CD4-positive, alpha-beta memory T cell (primary cell): Measurements from ENCODE around the gene SC5D. TPM values are rescaled to one million over a fixed set of nuclear protein-coding genes. Genes with fewer than 3 reads are reported as not detected.

Source experiments
- CTCF ChIA-PET: fragments of 350-600 bp; sonication (Branson Sonifier 250); formaldehyde crosslinking; loops from one replicate; lab custom pipeline; 2021; ENCODE audit warnings: inconsistent platforms; ENCODE audit not compliant: partially characterized antibody; lab: Charles Lee
- POLR2A ChIA-PET: fragments of 350-600 bp; sonication (Branson Sonifier 250); formaldehyde crosslinking; loops from one replicate; lab custom pipeline; 2021; ENCODE audit not compliant: partially characterized antibody; lab: Charles Lee
- DNase-seq, 5 donors: peaks; one replicate each; pipeline versions ENCODE4 v3.0.0 to v3.0.0-alpha.2; 2020 to 2022; ENCODE audit warnings: mixed read lengths in 1 of 5
- H3K27ac ChIP-seq: one replicate; pipeline ENCODE4 v1.7.0; 2013; ENCODE audit warnings: low read depth, low read length
- H3K27me3 ChIP-seq: 2 replicates; pipeline ENCODE4 v1.7.0; 2013; ENCODE audit warnings: mild to moderate bottlenecking, low read length, moderate library complexity; ENCODE audit not compliant: insufficient read depth
- H3K36me3 ChIP-seq: 2 replicates; pipeline ENCODE4 v1.7.0; 2013; ENCODE audit warnings: mild to moderate bottlenecking, low read length, moderate library complexity; ENCODE audit not compliant: insufficient read depth
- H3K4me1 ChIP-seq: 2 replicates; pipeline ENCODE4 v1.7.0; 2013; ENCODE audit warnings: mild to moderate bottlenecking, low read length, moderate library complexity; ENCODE audit not compliant: insufficient read depth
- H3K4me3 ChIP-seq, 2 donors: one replicate each; pipeline ENCODE4 v1.7.0; 2013; ENCODE audit warnings: low read length in 2 of 2, mild to moderate bottlenecking in 1 of 2
- H3K9me3 ChIP-seq, 2 donors: one replicate each; pipeline ENCODE4 v1.7.0; 2013; ENCODE audit warnings: low read length in 2 of 2, control low read depth in 1 of 2; ENCODE audit not compliant: control insufficient read depth in 1 of 2
- H3K27ac Mint-ChIP-seq, 7 donors: one replicate each; pipeline ENCODE4 v1.8.0; 2020 to 2021; ENCODE audit warnings: mixed read lengths in 7 of 7, mild to moderate bottlenecking in 6 of 7, inconsistent platforms in 3 of 7, moderate library complexity in 3 of 7
- H3K27me3 Mint-ChIP-seq, 2 donors: one replicate each; pipeline ENCODE4 v1.8.0; 2020 to 2021; ENCODE audit warnings: mixed read lengths in 2 of 2
- H3K36me3 Mint-ChIP-seq, 2 donors: one replicate each; pipeline ENCODE4 v1.8.0; 2020 to 2021; ENCODE audit warnings: mixed read lengths in 2 of 2, inconsistent platforms in 1 of 2, mild to moderate bottlenecking in 1 of 2
- H3K4me1 Mint-ChIP-seq, 4 donors: one replicate each; pipeline ENCODE4 v1.8.0; 2020 to 2021; ENCODE audit warnings: mixed read lengths in 4 of 4, mild to moderate bottlenecking in 1 of 4
- H3K4me3 Mint-ChIP-seq, 8 donors: one replicate each; pipeline ENCODE4 v1.8.0; 2020 to 2021; ENCODE audit warnings: mixed read lengths in 8 of 8, mild to moderate bottlenecking in 7 of 8, moderate library complexity in 6 of 8, inconsistent platforms in 3 of 8
- H3K9me3 Mint-ChIP-seq, 8 donors: one replicate each; pipeline ENCODE4 v1.8.0; 2020 to 2021; ENCODE audit warnings: mixed read lengths in 8 of 8, mild to moderate bottlenecking in 5 of 8, inconsistent platforms in 3 of 8, moderate library complexity in 1 of 8
- intact Hi-C: fragments of 100-400 bp; cut with micrococcal nuclease; formaldehyde crosslinking; loops from one replicate; pipeline ENCODE4 v1.15.1; 2023
- polyA plus RNA-seq, 2 donors: library from polyadenylated mRNA; unstranded; fragments of 300-500 nt; fragmentation: Illumina TruSeq; gene quantifications; one replicate each; pipeline ENCODE4 v1.2.3, GENCODE V29; 2021
- total RNA-seq, 2 experiments: library from RNA; stranded (reverse); gene quantifications; one replicate each; pipeline ENCODE4 v1.2.3, GENCODE V29; 2021

The SC5D gene
- total RNA-seq: 10 to 100 TPM; 27.4 to 28.7 TPM
- polyA plus RNA-seq: 10 to 100 TPM in 1 of 2 donors, 1 to 10 TPM in 1; 8.2 to 16.5 TPM

GRCh38 chr11:121292495-121293287 is at the start of gene SC5D:
SC5D (plus strand) TSS chr11:121292771; CDS start chr11:121303376, 10,605 bp downstream.
- H3K36me3 Mint-ChIP-seq: peaks cover 5 to 16% of the 10 kb centered on the region in 2 donors
- intact Hi-C loops: loop anchor here (1.0 kb wide), 1 partner anchor 43 kb away; no protein-coding TSS in a partner anchor
- POLR2A ChIA-PET: interaction anchor here (0.8 to 2.4 kb wide), 20 partner anchors 10 to 1770 kb away, joined by 3 to 34 read pairs (median 3); partner anchors contain the start of genes HSPA8, SORL1 and SORL1-AS1

GRCh38 chr11:121244884-121245283 is 47.7 kb upstream of the SC5D start:
- intact Hi-C loops: no loop called here
- Mint-ChIP-seq H3K27me3 (peaks cover 0 to 7% of the 10 kb centered on the region in 2 donors), H3K4me1 (peaks cover 0 to 4% (median 1%) of the 10 kb centered on the region in 4 donors), H3K9me3 (peaks cover 0 to 2% (median 0%) of the 10 kb centered on the region in 8 donors), H3K4me3 (no peak overlapping the region), H3K27ac (no peak overlapping the region), H3K36me3 (no peaks in the 10 kb centered on the region)
- POLR2A ChIA-PET: no interaction called here
- Histone ChIP-seq H3K27ac (no peak overlapping the region), H3K36me3 (no peaks in the 10 kb centered on the region), H3K4me1 (no peaks in the 10 kb centered on the region), H3K9me3 (no peaks in the 10 kb centered on the region), H3K4me3 (no peak overlapping the region), H3K27me3 (no peaks in the 10 kb centered on the region)
- DNase-seq: no peak
- CTCF ChIA-PET: interaction anchor here (0.7 to 1.5 kb wide), 2 partner anchors 9 to 47 kb away, joined by 3 to 7 read pairs; partner anchors contain the start of gene SC5D

More at GRCh38 chr11:121292495-121293287, at the start of gene SC5D:
- CTCF ChIA-PET: interaction anchor here (0.9 to 2.2 kb wide), 7 partner anchors 25 to 299 kb away, joined by 3 to 10 read pairs (median 3); no protein-coding TSS in a partner anchor
- H3K27me3 ChIP-seq: no peaks in the 10 kb centered on the region
- Mint-ChIP-seq H3K4me1 (peaks cover 36 to 52% (median 43%) of the 10 kb centered on the region in 4 donors), H3K4me3 (peak within 1 kb of the TSS; percentile 90 to 98 (median 96)), H3K27me3 (peaks cover 0 to 2% of the 10 kb centered on the region in 2 donors), H3K27ac (peak within 1 kb of the TSS; percentile 98 to 100 (median 99)), H3K9me3 (peaks cover 0 to 6% (median 0%) of the 10 kb centered on the region in 8 donors)
- no peaks in the 10 kb centered on the region for H3K36me3 ChIP-seq
- H3K4me1 ChIP-seq: peaks cover 20% of the 10 kb centered on the region
- H3K27ac ChIP-seq: peak within 1 kb of the TSS; percentile 86
- H3K4me3 ChIP-seq: peak within 1 kb of the TSS; percentile 70 to 86
- peak; percentile 94 to 96 (median 95) for DNase-seq
- H3K9me3 ChIP-seq: no peaks in the 10 kb centered on the region

- no peak overlapping the region for H3K27ac Mint-ChIP-seq
Measured at GRCh38 chr11:121246021-121246768, 46.4 kb upstream of the SC5D start.

GRCh38 chr11:121246769-121247035 is 45.9 kb upstream of the SC5D start:
- intact Hi-C loops: no loop called here
- no peaks in the 10 kb centered on the region for H3K36me3 ChIP-seq
- H3K27me3 ChIP-seq: no peaks in the 10 kb centered on the region
- no peaks in the 10 kb centered on the region for H3K9me3 ChIP-seq
- Mint-ChIP-seq H3K27me3 (peaks cover 1 to 6% of the 10 kb centered on the region in 2 donors), H3K36me3 (no peaks in the 10 kb centered on the region), H3K4me1 (peaks cover 0 to 4% (median 1%) of the 10 kb centered on the region in 4 donors), H3K9me3 (no peaks in the 10 kb centered on the region), H3K27ac (no peak overlapping the region), H3K4me3 (no peak overlapping the region)
- H3K27ac ChIP-seq: no peak overlapping the region
- DNase-seq: no peak
- POLR2A ChIA-PET: no interaction called here
- H3K4me3 ChIP-seq: no peak overlapping the region
- CTCF ChIA-PET: interaction anchor here (0.5 to 2.5 kb wide), 5 partner anchors 9 to 942 kb away, joined by 3 to 13 read pairs (median 4); no protein-coding TSS in a partner anchor
- H3K4me1 ChIP-seq: no peaks in the 10 kb centered on the region

More at GRCh38 chr11:121246021-121246768, 46.4 kb upstream of the SC5D start:
- intact Hi-C loops: no loop called here
- Histone ChIP-seq H3K4me1 (no peaks in the 10 kb centered on the region), H3K4me3 (no peak overlapping the region), H3K27ac (no peak overlapping the region), H3K36me3 (no peaks in the 10 kb centered on the region), H3K9me3 (no peaks in the 10 kb centered on the region), H3K27me3 (no peaks in the 10 kb centered on the region)
- no peaks in the 10 kb centered on the region for H3K36me3 Mint-ChIP-seq
- peaks cover 0 to 4% (median 1%) of the 10 kb centered on the region in 4 donors for H3K4me1 Mint-ChIP-seq
- POLR2A ChIA-PET: no interaction called here
- no peak overlapping the region for H3K4me3 Mint-ChIP-seq
- CTCF ChIA-PET: interaction anchor here (0.5 to 2.5 kb wide), 5 partner anchors 10 to 942 kb away, joined by 3 to 13 read pairs (median 4); no protein-coding TSS in a partner anchor
- H3K9me3 Mint-ChIP-seq: no peaks in the 10 kb centered on the region
- peak in 1 of 5 donors; percentile 8 for DNase-seq
- H3K27me3 Mint-ChIP-seq: peaks cover 1 to 6% of the 10 kb centered on the region in 2 donors

GRCh38 chr11:121248496-121248895 is 44.1 kb upstream of the SC5D start:
- DNase-seq: no peak
- intact Hi-C loops: loop anchor here (2.0 kb wide), 1 partner anchor 70 kb away; no protein-coding TSS in a partner anchor
- no peak overlapping the region for H3K4me3 Mint-ChIP-seq
- H3K9me3 Mint-ChIP-seq: no peaks in the 10 kb centered on the region
- H3K27ac Mint-ChIP-seq: peak overlapping the region in 1 of 7 donors; percentile 65
- H3K27me3 ChIP-seq: no peaks in the 10 kb centered on the region
- POLR2A ChIA-PET: no interaction called here
- H3K36me3 ChIP-seq: no peaks in the 10 kb centered on the region
- no peaks in the 10 kb centered on the region for H3K9me3 ChIP-seq
- no peaks in the 10 kb centered on the region for H3K36me3 Mint-ChIP-seq
- no peak overlapping the region for H3K27ac ChIP-seq
- no peak overlapping the region for H3K4me3 ChIP-seq
- peaks cover 6 to 8% of the 10 kb centered on the region in 2 donors for H3K27me3 Mint-ChIP-seq
- peaks cover 0 to 4% (median 1%) of the 10 kb centered on the region in 4 donors for H3K4me1 Mint-ChIP-seq
- no peaks in the 10 kb centered on the region for H3K4me1 ChIP-seq
- CTCF ChIA-PET: interaction anchor here (0.7 to 2.5 kb wide), 5 partner anchors 17 to 367 kb away, joined by 3 to 13 read pairs (median 3); partner anchors contain the start of gene SC5D

GRCh38 chr11:121249039-121249663 is 43.4 kb upstream of the SC5D start:
- POLR2A ChIA-PET: no interaction called here
- Mint-ChIP-seq H3K9me3 (peaks cover 0 to 5% (median 0%) of the 10 kb centered on the region in 8 donors), H3K4me1 (peaks cover 0 to 4% (median 1%) of the 10 kb centered on the region in 4 donors), H3K4me3 (no peak overlapping the region), H3K36me3 (no peaks in the 10 kb centered on the region), H3K27me3 (peaks cover 8% of the 10 kb centered on the region in 2 donors), H3K27ac (peak overlapping the region in 2 of 7 donors; percentile 0 to 18)
- intact Hi-C loops: loop anchor here (1.0 to 2.0 kb wide), 4 partner anchors 43 to 342 kb away; partner anchors contain the start of genes SC5D, SORL1 and SORL1-AS1
- CTCF ChIA-PET: interaction anchor here (0.7 to 2.5 kb wide), 3 partner anchors 43 to 366 kb away, joined by 3 to 13 read pairs (median 7); partner anchors contain the start of gene SC5D
- Histone ChIP-seq H3K4me1 (no peaks in the 10 kb centered on the region), H3K36me3 (no peaks in the 10 kb centered on the region), H3K4me3 (no peak overlapping the region), H3K27me3 (no peaks in the 10 kb centered on the region), H3K27ac (no peak overlapping the region), H3K9me3 (no peaks in the 10 kb centered on the region)
- DNase-seq: peak; percentile 30 to 43 (median 35)
